H1 (cell line): ENCODE data around the gene SEMA6A. TPM values are rescaled to one million over a fixed set of nuclear protein-coding genes. Genes with fewer than 3 reads are reported as not detected.

ENCODE experiments used
- CHD7 ChIP-seq: fragments of 300-600 bp; sonication (generic); IDR thresholded peaks from 2 replicates; pipeline ENCODE4 v1.7.1; 2012; ENCODE audit warnings: low read length, moderate library complexity, mild to moderate bottlenecking, inconsistent platforms; ENCODE audit not compliant: insufficient replicate concordance
- EGR1 ChIP-seq: IDR thresholded peaks from 2 replicates; pipeline ENCODE4 v1.6.1; 2011; ENCODE audit warnings: low read depth, low read length, borderline replicate concordance
- JUND ChIP-seq: IDR thresholded peaks from 2 replicates; pipeline ENCODE4 v1.6.1; 2011; ENCODE audit warnings: mild to moderate bottlenecking, improper control_type of control experiment, low read length
- KDM4A ChIP-seq: IDR thresholded peaks from one replicate; pipeline ENCODE4 v1.7.1; 2012; ENCODE audit warnings: low read depth, mild to moderate bottlenecking, moderate library complexity, low read length, inconsistent platforms; ENCODE audit not compliant: severe bottlenecking
- KDM5A ChIP-seq: fragments of 200-600 bp; IDR thresholded peaks from 2 replicates; pipeline ENCODE4 v1.7.1; 2012; ENCODE audit warnings: mild to moderate bottlenecking, low read length, inconsistent platforms, mixed read lengths
- SP2 ChIP-seq: IDR thresholded peaks from 2 replicates; pipeline ENCODE4 v1.6.1; 2012; ENCODE audit warnings: mild to moderate bottlenecking, low read length, inconsistent platforms
- SP4 ChIP-seq: IDR thresholded peaks from 2 replicates; pipeline ENCODE4 v1.6.1; 2012; ENCODE audit warnings: low read length, inconsistent platforms
- polyA plus RNA-seq, 7 experiments: library from polyadenylated mRNA; depleted of rRNA in 3 of 7; stranded (reverse) in 5 of 7; unstranded in 2 of 7; fragments of >200 nt in 5 of 7; fragments of 200-250 nt in 2 of 7; gene quantifications; 1 replicate in 5 of 7; 2 replicates in 1 of 7; 4 replicates in 1 of 7; pipeline versions ENCODE4 v1.2.1 to v1.2.3, GENCODE V29; 2011 to 2013; ENCODE audit warnings: missing spikeins in 2 of 7, mixed read lengths in 2 of 7
- total RNA-seq: library from RNA; stranded (reverse); fragmentation: NEBNext Ultra II Directional; extraction: Animal tissue kit (Norgen Biotek cat#: 25700); gene quantifications from 2 replicates; pipeline ENCODE4 v1.2.1, GENCODE V29; 2021

SEMA6A gene
- total and polyA plus RNA-seq, 2 of the 8 experiments (the other 6 are each of a cell fraction or from before 2014, with no cell fraction given): 78.3 to 277 TPM

- TF ChIP-seq CHD7: no peak
- no peak for TF ChIP-seq JUND
- TF ChIP-seq SP2: no peak
- TF ChIP-seq SP4: no peak
- no peak for TF ChIP-seq EGR1
- no peak for TF ChIP-seq KDM4A
- no peak for TF ChIP-seq KDM5A
These were observed 119.6 kb downstream of the SEMA6A start (continued) for GRCh38 chr5:116455061-116455460.
